Stimulated activated CD4-positive, alpha-beta T cell treated with anti-CD3 and anti-CD28 coated beads, TNF-alpha, amount 100 ng/mL, for 4 hours (primary cell): Measurements from ENCODE around the gene CYSTM1.

Experiments used
- DNase-seq, 3 experiments: peaks; one replicate each; pipeline ENCODE4 v3.0.0-alpha.2; 2020; ENCODE audit warnings: low read depth in 3 of 3

The CYSTM1 gene

DNA sequence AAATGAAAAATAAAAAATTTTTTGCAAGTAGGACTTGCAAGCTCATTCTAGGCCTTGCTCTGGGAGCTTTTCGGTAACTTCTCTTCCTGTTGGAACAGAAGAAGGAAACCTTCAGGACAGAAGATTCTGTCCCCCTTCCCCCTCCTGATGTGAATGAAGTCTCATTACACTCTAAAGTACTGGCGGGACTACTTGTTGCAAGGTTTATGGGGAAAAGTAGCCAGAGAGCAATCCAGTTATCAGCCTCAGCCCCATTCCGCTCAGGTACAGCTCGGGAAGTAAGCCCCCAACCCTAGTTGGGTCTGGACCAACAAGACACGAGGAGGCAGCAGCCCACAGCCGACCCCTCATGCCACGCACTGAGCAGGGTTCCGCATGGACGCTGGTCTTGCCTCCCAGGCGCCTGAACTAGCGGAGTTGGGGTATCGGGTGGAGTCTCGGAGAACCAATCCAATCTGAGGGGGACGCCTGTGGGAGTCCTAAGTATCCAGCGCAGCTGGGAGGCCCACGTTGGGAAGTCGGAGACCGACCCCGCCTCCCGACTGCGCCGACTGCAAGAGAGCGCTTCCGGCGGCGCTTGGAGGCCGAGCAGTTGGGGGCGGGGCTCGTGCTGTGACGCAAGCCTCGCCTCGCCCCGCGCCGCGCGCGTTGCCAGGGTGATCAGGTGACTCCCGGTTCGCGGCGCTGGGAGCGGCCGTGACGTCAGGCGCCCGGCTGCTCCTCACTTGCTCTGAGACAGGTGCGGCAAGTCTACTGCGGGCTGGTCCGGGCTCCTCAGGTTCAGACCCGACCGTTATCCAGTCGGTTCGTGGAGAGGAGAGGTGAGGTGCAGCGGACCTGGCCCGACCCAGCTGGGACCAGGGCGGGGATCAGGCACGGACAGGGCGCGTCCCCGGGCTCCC is at the start of gene CYSTM1:
TSS of gene CYSTM1 (plus strand) at position 724 of the 902 bp plus-strand sequence. CDS start 19,278 bp downstream, outside the sequence.
- DNase-seq = peak; percentile 91 to 94 (median 94)

DNA sequence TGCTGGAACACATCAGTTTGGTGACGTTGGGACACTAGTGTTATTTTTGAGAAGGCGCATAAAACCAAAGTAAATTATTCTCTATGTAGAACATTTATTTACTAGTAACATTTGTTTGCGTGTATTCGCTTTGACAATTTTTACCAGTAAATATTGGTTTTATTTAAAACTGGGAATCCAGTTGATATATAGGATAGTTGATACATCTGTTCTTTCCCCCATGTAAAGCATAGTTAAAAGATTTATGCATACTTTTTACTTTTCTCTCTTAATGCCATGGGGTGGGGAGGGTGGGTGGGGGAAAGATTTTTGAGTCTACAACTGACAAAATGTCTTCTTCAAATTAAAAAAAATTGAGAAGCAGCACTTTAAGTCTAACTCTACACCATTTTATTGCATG is 49.4 kb upstream of the CYSTM1 start, which contains the start of gene IGIP:
TSS of gene IGIP (plus strand) at position 301 of the 400 bp plus-strand sequence. CDS start 2,540 bp downstream, outside the sequence.
- DNase-seq = no peak

DNA sequence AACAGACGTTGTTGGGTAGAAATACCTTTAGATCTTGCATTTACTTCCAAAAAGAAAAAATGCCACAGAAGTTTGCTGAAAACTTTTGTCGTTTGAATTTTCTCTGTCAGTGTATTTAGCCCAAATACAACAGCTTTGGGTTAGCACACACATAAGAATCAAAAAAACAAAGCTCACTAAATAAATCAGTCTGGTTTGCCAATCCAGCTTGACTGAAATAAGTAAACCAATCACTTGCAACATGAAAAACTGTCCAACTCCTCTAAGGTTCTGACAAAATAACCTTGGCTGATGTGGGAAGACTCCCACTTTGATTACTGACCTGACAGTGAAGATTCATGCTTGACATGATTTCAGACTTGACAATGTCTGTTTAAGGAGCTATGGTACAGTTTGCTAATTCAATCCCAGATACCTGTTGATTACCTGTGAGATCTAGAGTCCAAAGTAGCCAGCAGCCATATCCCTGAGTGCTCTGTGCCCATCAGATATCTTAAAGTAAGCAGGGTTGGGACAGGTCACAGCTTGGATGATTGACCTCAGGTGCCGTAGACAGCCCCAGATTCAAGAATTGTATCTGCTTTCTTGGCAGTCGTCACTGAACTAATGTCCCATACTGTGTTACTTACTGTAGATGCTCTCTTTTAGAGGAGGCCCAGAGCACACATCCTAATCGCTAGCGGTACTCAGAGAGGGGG is 48.5 kb upstream of the CYSTM1 start:
- no peak for DNase-seq

DNA sequence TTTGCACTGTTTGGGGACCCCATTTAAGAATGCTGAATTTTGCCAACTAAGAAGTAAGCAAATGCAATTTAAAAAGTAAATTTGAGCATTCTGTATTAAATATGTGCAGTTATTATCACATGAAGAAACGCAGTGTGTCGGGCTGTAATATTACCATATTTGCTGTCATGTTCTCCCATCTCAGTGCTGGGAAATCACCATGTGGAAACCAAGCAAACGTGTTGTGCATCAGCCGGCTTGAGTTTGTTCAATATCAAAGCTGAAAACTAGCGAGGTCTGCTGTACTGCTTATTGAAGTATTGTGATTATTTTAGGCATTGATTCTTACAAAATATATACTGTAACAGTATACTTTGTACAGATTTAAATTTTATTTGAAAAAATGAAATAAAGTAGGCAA is 46.6 kb upstream of the CYSTM1 start:
- no peak for DNase-seq

DNA sequence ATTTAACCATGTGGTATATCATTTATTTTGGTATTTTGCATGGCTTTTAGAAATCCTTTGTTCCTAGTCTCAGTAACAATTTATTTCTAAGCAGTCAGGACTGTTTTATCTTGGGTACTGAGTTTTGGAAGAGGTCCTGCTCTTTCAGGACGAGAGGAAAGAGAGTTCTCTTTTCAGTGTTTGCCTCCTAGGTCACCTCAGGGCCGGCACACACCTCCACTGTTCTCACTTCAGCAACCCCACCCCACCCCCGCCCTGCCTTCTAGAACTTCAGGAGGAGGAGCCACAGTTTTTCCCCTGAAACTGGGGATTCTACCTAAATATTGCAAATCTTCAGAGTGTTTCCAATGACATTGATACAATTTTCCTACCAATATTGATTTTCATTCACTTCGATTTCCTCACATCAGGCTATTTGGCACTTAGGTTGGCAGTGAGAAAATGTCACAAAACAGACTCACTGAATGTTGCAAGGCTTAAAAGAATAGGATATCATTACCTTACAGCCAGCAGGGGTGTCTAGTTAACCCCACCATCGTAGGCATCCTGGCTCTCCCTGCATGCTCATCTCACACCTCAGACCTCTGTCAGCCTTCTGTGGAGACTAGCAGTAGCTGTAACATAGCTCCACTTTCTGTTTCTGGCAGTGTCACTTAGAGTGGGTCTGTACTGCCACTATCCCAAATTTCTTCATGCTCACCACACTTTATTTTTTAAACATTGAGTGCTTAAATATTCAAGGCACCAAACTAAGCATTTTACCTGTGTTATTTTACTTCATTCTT is 43.8 kb upstream of the CYSTM1 start:
- no peak for DNase-seq

DNA sequence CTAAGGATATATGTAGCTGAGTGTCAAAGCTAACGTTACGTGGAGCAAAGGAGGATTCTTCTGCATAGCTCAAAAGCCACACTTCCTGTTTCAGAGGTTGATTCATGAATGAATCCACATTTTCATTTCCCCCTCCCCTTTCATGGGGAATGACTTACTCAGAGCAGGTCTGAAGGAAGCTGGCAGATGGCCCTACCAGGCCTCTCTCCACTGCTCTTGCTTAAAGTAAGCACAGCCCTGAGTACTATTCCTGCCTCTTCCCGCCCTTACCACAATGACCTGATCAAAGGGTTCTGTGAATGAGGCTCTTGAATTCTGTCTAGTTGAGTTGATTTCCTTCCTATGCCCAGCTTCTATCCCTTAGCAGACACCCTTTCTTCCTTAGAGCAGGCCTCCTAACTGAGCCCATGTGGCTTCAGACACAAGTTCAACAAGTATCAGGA is 43.0 kb upstream of the CYSTM1 start:
- no peak for DNase-seq

GRCh38 chr5:140133514-140134167 is 41.3 kb upstream of the CYSTM1 start:
- DNase-seq = no peak

DNA sequence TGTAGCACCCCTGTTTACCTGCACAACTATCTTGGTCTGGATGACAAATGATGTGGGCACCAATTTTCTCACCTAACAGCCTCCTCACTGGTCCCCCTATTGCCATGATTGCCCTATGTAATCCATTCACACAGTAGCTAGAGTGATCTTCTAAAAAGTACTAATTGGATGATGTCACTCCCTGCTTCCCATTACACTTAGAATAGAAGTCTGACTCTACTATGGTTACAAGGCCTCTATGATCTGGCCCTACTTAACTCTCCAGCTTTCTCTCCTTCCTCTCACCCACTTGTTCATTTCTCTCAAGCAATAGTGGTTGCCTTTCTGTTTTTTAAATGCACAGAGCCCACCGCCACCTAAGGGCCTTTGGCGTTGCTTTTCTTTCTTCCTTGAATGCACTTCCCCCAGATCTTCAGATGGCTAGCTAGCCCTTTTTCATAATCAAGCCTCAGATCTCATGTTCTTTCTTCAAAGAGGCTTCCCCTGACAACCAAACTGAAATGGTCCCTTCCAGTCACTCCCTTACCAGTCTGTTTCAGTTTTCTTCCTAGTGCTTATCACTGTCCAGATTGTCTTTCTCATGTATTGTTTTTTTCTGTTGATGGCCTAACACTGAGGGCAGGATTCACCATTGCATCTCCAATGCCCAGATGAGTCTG is 40.6 kb upstream of the CYSTM1 start:
- no peak for DNase-seq

DNA sequence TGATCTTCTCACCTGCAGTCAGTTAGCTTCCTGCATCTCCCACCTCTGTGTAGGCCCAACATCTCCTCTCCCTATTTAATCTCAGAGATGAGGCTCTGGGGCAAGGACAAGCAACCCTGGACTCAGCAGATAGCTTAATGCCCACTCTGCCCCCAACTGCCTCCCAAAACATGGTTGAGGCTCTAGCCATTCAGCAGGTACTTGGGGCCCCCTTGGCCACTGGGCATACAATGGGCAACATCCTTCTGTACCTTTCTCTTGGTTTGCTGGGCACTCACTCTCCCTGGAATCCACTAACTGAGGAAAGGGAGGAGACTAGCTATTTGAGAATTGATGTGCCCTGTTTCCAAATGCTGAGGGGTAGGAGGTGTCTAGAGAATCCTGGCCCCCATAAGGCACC is 39.9 kb upstream of the CYSTM1 start:
- DNase-seq = no peak

DNA sequence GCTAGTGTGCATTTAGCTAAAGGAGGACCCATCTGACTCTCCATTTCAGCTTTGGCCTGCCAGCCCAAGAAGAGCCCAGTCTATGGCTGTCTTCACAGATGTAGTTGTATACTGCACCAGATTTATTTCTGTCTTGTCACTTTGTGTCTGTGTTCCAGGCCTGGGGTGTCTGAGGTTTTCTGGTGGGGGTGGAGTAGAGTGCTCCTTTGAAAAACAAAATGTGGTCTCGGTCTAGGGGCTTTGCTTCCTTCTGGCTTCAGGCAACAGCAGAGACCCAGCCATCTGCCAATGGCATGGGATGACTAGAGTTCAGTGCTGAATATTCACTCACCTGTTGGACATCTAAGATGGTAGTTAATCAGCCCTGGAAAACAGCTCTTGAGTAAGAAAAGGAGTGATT is 38.4 kb upstream of the CYSTM1 start:
- no peak for DNase-seq

- DNase-seq = no peak
These were observed 34.6 kb upstream of the CYSTM1 start for GRCh38 chr5:140140435-140140834.

GRCh38 chr5:140141241-140141640 is 33.7 kb upstream of the CYSTM1 start:
- DNase-seq = no peak

DNA sequence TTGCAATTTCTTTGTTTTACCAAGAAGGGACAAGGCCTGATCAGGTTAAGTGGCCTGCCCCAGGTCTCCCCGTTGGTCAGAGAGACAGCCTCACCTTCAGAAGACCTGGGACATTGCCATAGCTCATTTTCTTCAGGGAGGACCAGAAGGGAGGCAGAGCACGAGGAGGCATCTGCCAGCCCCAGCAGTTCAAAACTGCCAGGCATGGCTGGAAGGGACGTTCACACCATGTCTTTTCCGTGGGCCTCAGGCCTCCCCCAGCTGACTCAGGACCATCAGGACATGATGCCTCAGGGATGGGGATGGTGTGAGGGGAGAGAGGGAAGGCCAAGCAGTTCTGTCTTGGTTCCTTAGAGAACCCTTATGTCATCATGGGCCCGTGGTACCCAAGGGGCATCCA is 32.7 kb upstream of the CYSTM1 start:
- DNase-seq = no peak

DNA sequence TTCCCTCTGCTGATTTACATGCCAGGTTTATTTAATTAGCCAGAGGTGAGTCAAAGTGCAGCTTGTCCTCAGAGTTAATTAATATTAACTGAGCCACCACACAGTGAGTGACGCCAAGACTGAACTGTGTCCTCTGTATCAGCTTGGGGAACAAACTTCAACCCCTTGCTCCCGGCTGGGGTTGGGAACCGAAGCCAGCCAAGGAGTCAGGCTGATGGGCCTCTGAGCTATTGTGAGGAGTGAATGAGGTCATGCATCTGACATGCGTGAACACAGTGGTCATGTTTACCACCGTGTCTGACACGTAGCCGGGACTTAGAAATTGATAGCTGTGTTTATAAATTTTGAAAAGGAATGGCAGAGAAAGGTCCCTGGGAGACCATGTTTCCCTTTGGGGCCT is 32.1 kb upstream of the CYSTM1 start:
- DNase-seq = no peak

DNA sequence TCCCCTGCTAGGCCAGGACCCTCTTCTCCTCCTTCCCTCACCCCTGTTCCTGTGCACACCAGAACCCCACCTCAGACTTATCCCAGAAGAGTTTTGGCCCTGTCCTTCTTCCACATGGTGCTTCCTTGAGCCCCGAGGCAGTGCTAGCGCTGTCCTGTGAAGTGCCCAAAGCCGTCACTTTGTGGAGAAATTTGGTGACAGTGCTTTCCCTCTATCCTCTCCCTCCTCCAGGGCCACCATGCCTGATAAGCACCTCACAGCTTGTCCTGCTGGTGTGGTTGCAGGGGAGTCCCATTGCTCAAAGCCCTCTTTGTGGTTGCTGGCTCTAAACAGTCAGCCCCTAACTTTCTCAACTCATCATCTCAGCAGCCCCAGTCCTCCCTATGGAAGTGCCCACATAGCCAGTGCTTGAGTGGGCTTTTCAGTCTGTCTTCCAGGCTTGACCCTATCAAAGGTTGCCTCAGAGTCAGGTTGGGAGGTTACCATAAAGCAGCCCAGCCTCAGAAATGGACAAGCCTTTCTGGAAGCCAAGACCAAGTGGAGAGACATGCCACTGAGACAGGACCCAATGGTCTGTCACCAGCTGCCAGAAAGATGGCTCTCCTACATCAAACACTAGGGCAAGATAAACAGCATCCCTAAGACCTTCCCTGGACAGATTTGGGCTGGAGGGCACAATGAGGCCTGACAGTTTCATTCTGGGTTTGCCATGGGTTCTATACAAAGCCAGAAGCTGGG is 31.3 kb upstream of the CYSTM1 start:
- no peak for DNase-seq

DNA sequence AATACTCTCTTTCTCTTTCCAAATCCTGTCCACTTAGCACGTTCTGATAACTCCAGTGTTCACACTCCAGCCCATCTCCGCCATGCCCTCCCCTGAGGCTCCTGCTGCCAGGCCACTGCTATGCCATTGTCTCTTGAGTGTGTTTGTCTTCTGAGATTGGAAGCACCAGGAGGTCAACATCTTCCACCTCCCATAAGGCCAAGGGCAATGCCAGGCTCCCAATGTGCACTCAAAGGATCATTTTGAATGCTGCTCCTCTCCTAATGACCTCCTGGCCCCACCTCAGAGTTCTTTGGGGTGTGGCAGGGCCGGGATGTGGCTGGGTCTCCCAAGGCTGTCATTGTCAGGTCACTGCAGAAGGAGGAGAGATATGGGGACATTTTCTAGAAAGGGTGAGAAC is 29.7 kb upstream of the CYSTM1 start:
- no peak for DNase-seq

GRCh38 chr5:140145818-140146522 is 29.0 kb upstream of the CYSTM1 start:
- peak; percentile 9 to 32 (median 22) for DNase-seq

GRCh38 chr5:140146523-140146842 is 28.5 kb upstream of the CYSTM1 start:
- DNase-seq = no peak

GRCh38 chr5:140147460-140147859 is 27.5 kb upstream of the CYSTM1 start:
- no peak for DNase-seq

DNA sequence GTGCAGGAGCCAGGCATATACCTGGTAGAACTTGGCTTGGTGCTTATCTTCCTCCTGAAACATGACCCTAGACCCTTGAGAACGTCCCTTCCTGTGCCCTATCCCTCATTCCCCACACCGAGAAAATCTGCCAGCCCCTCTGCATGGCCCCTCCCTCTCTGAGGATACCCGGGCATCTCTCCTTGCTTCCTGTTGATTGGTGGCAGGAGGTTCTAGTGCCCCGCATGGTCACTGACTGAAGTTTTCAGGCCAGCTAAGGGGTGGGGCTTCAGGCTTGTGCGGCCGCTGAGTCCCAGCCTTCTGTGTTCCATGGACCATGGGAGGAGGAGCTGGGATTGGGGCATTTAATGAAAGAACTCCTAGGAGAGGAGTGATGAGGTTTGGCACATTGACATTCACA is 26.5 kb upstream of the CYSTM1 start:
- no peak for DNase-seq
